ENCODE results near the gene USP20. TPM values are rescaled to one million over a fixed set of nuclear protein-coding genes. Genes with fewer than 3 reads are reported as not detected.
A peak's percentile ranks its signal among the peaks of the same experiment; 100 is the strongest.

The USP20 gene
- total RNA-seq, 3 donors from 2014 or later (not counting 1 experiment from before 2014, with no cell fraction given): 66.8 to 86.1 (median 80.3) TPM

- DNase-seq (peak; percentile 85 to 96), ATAC-seq (peak; percentile 87 to 93 (median 92))
- peak overlapping the region; percentile 85 for H3K27ac ChIP-seq (ENCODE audit: low read length)
- intact Hi-C loops (cut with micrococcal nuclease): loop anchor here (1.0 to 10.0 kb wide), 4 partner anchors 15 to 1866 kb away; no protein-coding TSS in a partner anchor
- no peak for TF ChIP-seq CTCF (IDR thresholded peaks at IDR 0.05)
- H3K27me3 ChIP-seq (ENCODE audit: control insufficient read depth, insufficient read depth, low read length): no peaks in the 10 kb centered on the region
- H3K36me3 Mint-ChIP-seq: no peaks in the 10 kb centered on the region
- H3K36me3 ChIP-seq (ENCODE audit: control insufficient read depth, insufficient read depth, low read length): peaks cover 35% of the 10 kb centered on the region
- peaks cover 52% of the 10 kb centered on the region for H3K4me1 ChIP-seq (ENCODE audit: control insufficient read depth, insufficient read depth, low read length)
- no peaks in the 10 kb centered on the region for H3K27me3 Mint-ChIP-seq (ENCODE audit: low read depth in 2 of 2)
- H3K9me3 Mint-ChIP-seq: no peaks in the 10 kb centered on the region
- peak overlapping the region; percentile 85 to 92 for H3K27ac Mint-ChIP-seq
- peak overlapping the region; percentile 5 for H3K4me3 ChIP-seq (ENCODE audit: low read length)
- peaks cover 50 to 57% of the 10 kb centered on the region in 2 donors for H3K4me1 Mint-ChIP-seq
- H3K4me3 Mint-ChIP-seq: peak overlapping the region; percentile 65
- no peaks in the 10 kb centered on the region for H3K9me3 ChIP-seq (ENCODE audit: control insufficient read depth, insufficient read depth, low read length)
- 38% methylated on average over 28 of the region's 28 CpGs for WGBS (ENCODE audit: insufficient coverage)
These were observed 33.7 kb downstream of the USP20 start for GRCh38 chr9:129868872-129869486.

- Histone ChIP-seq H3K9me3 (ENCODE audit: control insufficient read depth, insufficient read depth, low read length) (no peaks in the 10 kb centered on the region), H3K4me1 (ENCODE audit: control insufficient read depth, insufficient read depth, low read length) (peaks cover 48% of the 10 kb centered on the region), H3K36me3 (ENCODE audit: control insufficient read depth, insufficient read depth, low read length) (peaks cover 43% of the 10 kb centered on the region), H3K27me3 (ENCODE audit: control insufficient read depth, insufficient read depth, low read length) (no peaks in the 10 kb centered on the region), H3K4me3 (ENCODE audit: low read length) (peak overlapping the region; percentile 5), H3K27ac (ENCODE audit: low read length) (peak overlapping the region; percentile 85)
- WGBS (ENCODE audit: insufficient coverage): 94% methylated on average over 24 of the region's 24 CpGs
- H3K4me3 Mint-ChIP-seq: peak overlapping the region; percentile 65
- no peak for DNase-seq
- ATAC-seq: no peak
- no peaks in the 10 kb centered on the region for H3K36me3 Mint-ChIP-seq
- no peaks in the 10 kb centered on the region for H3K9me3 Mint-ChIP-seq
- no peaks in the 10 kb centered on the region for H3K27me3 Mint-ChIP-seq (ENCODE audit: low read depth in 2 of 2)
- H3K4me1 Mint-ChIP-seq: peaks cover 47 to 57% of the 10 kb centered on the region in 2 donors
- peak overlapping the region; percentile 85 to 92 for H3K27ac Mint-ChIP-seq
- no peak for TF ChIP-seq CTCF (IDR thresholded peaks at IDR 0.05)
- intact Hi-C loops (cut with micrococcal nuclease): loop anchor here (1.0 to 10.0 kb wide), 4 partner anchors 14 to 1865 kb away; no protein-coding TSS in a partner anchor
These were observed 34.6 kb downstream of the USP20 start for GRCh38 chr9:129869585-129870501.

GRCh38 chr9:129871046-129871445 is 35.8 kb downstream of the USP20 start:
- H3K27ac ChIP-seq (ENCODE audit: low read length): no peak overlapping the region
- H3K4me3 Mint-ChIP-seq: peak overlapping the region; percentile 58
- no peaks in the 10 kb centered on the region for H3K27me3 ChIP-seq (ENCODE audit: control insufficient read depth, insufficient read depth, low read length)
- H3K36me3 ChIP-seq (ENCODE audit: control insufficient read depth, insufficient read depth, low read length): peaks cover 45% of the 10 kb centered on the region
- H3K9me3 ChIP-seq (ENCODE audit: control insufficient read depth, insufficient read depth, low read length): no peaks in the 10 kb centered on the region
- no peak overlapping the region for H3K4me3 ChIP-seq (ENCODE audit: low read length)
- no peaks in the 10 kb centered on the region for H3K9me3 Mint-ChIP-seq
- ATAC-seq (no peak), DNase-seq (no peak)
- intact Hi-C loops (cut with micrococcal nuclease): no loop called here
- H3K27ac Mint-ChIP-seq: peak overlapping the region; percentile 85 to 92
- peaks cover 41 to 51% of the 10 kb centered on the region in 2 donors for H3K4me1 Mint-ChIP-seq
- H3K36me3 Mint-ChIP-seq: no peaks in the 10 kb centered on the region
- no peak for TF ChIP-seq CTCF (IDR thresholded peaks at IDR 0.05)
- no peaks in the 10 kb centered on the region for H3K27me3 Mint-ChIP-seq (ENCODE audit: low read depth in 2 of 2)
- peaks cover 46% of the 10 kb centered on the region for H3K4me1 ChIP-seq (ENCODE audit: control insufficient read depth, insufficient read depth, low read length)
- 97% methylated on average over 10 of the region's 11 CpGs for WGBS (ENCODE audit: insufficient coverage)

Measured in natural killer cell (primary cell).